Vagina (tissue), 2 donors: Measurements from ENCODE around the gene CLIP4. TPM values are rescaled to one million over a fixed set of nuclear protein-coding genes. Genes with fewer than 3 reads are reported as not detected.

Source experiments
- DNase-seq, 2 donors: peaks; one replicate each; pipeline ENCODE4 v3.0.0-alpha.2; 2017; ENCODE audit errors: extremely low spot score in 2 of 2
- H3K27ac ChIP-seq: fragments of 200-600 bp; sonication (generic); one replicate; pipeline ENCODE4 v1.5.1; 2019
- H3K27me3 ChIP-seq: fragments of 200-600 bp; sonication (generic); one replicate; pipeline ENCODE4 v1.5.1; 2019
- H3K36me3 ChIP-seq, 2 donors: fragments of 200-600 bp; sonication (generic); one replicate each; pipeline ENCODE4 v1.5.1; 2017 to 2019
- H3K4me1 ChIP-seq: fragments of 200-600 bp; sonication (generic); one replicate; pipeline ENCODE4 v1.5.1; 2019
- H3K4me3 ChIP-seq, 2 donors: fragments of 200-600 bp; sonication (generic); 1 replicate in 1 of 2; 2 replicates in 1 of 2; pipeline ENCODE4 v1.5.1; 2016 to 2019
- H3K9me3 ChIP-seq: fragments of 200-600 bp; sonication (generic); one replicate; pipeline ENCODE4 v1.5.1; 2019
- POLR2A ChIP-seq, 2 donors: fragments of 450-650 bp; IDR thresholded peaks; one replicate each; pipeline ENCODE4 v1.6.1; 2017; ENCODE audit warnings: antibody characterized with exemption in 2 of 2, mild to moderate bottlenecking in 2 of 2, moderate library complexity in 2 of 2
- POLR2AphosphoS5 ChIP-seq, 2 donors: sonication (generic); formaldehyde crosslinking; IDR thresholded peaks; one replicate each; pipeline ENCODE4 v1.9.0; 2017; ENCODE audit warnings: antibody characterized with exemption in 2 of 2, mild to moderate bottlenecking in 2 of 2, low read depth in 1 of 2; ENCODE audit not compliant: insufficient read depth in 1 of 2
- intact Hi-C: fragments of 100-400 bp; cut with DNase I; formaldehyde crosslinking; loops from one replicate; pipeline ENCODE4 v1.15.1; 2023
- total RNA-seq: library from RNA; depleted of rRNA; stranded (reverse); fragments of >200 nt; gene quantifications from one replicate; pipeline ENCODE4 v1.2.3, GENCODE V29; 2016
- TF ChIP-seq, protein P1 (sequence below), 3 experiments: fragments of 450-650 bp in 2 of 3; fragments of 200-600 bp in 1 of 3; sonication (generic) in 1 of 3; IDR thresholded peaks; one replicate each; pipeline ENCODE4 v1.5.1; 2017 to 2019; ENCODE audit warnings: antibody characterized with exemption in 3 of 3, mild to moderate bottlenecking in 2 of 3, moderate library complexity in 2 of 3

The CLIP4 gene
- total RNA-seq, 1 donor from 2014 or later, result 63.1 TPM

DNA sequence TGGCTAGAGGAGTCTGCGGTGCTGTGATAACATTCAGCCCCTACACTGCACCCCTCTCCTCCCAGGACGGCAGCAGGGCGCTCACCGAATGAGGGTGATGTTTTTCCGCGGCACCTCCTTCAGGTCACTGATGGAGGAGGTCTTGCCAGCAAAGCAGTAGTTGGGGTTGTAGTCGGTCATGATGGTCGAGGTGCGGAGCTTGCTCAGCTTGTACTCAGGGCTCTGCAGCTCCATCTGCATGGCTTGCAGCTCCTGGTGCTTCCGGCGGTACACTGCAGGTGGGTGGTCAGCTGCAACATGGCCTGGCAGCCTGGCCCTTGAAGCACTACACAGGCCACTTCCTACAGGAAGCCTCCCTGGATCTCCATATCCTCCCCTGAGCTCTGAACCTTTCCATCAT lies 108.0 kb downstream of the CLIP4 start:
- TF ChIP-seq, protein P1, sequence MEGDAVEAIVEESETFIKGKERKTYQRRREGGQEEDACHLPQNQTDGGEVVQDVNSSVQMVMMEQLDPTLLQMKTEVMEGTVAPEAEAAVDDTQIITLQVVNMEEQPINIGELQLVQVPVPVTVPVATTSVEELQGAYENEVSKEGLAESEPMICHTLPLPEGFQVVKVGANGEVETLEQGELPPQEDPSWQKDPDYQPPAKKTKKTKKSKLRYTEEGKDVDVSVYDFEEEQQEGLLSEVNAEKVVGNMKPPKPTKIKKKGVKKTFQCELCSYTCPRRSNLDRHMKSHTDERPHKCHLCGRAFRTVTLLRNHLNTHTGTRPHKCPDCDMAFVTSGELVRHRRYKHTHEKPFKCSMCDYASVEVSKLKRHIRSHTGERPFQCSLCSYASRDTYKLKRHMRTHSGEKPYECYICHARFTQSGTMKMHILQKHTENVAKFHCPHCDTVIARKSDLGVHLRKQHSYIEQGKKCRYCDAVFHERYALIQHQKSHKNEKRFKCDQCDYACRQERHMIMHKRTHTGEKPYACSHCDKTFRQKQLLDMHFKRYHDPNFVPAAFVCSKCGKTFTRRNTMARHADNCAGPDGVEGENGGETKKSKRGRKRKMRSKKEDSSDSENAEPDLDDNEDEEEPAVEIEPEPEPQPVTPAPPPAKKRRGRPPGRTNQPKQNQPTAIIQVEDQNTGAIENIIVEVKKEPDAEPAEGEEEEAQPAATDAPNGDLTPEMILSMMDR (IDR thresholded peaks at IDR 0.05), result no peak
- TF ChIP-seq POLR2A (IDR thresholded peaks at IDR 0.05) (no peak), POLR2AphosphoS5 (IDR thresholded peaks at IDR 0.05; ENCODE audit: insufficient read depth in 1 of 2, low read depth in 1 of 2) (no peak)
- Histone ChIP-seq H3K4me3 (no peak overlapping the region), H3K27me3 (no peaks in the 10 kb centered on the region), H3K27ac (no peak overlapping the region), H3K4me1 (peaks cover 20% of the 10 kb centered on the region), H3K36me3 (no peaks in the 10 kb centered on the region), H3K9me3 (no peaks in the 10 kb centered on the region)
- DNase-seq, result no peak
- intact Hi-C loops, result no loop called here

DNA sequence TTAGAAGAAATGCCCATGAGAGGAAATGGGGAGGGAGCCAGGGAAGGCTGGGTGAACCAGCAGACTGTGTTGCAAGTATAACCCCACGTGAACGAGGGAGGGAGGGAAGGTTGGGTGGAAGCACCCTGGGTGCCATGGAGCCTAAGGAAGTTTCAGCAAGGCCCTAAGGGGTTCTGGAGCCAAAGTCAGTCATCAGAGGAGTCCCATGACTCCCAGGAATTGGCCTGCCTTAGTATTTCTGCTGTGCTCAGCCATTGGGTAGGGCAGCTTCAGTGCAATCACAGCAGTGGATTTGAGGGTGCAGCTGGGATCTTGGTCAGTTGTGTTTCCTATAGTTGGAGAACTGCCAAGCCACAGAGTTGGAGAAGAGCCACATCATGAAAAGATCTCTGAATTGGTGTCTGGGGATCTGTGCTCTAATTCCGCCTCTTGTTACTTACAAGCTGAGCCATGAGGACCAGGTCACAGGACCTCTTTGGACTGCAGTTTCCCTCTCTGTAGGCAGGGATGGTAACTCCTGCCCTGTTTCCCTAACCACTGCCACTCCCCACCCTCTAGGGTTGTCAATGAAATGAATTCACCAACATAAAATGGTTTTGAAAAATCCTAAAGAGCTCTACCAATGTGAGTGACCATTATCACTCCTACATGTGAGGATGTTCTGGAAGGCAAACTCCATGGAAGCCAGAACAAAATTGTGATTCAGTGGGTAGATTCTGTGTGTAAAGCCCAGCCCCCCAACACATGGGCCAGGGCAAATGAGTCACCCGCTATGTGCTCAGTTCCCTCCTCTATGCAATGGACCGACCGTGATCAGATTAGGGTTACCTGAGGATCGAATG lies 108.9 kb downstream of the CLIP4 start:
- Histone ChIP-seq H3K4me1 (peaks cover 20% of the 10 kb centered on the region), H3K36me3 (no peaks in the 10 kb centered on the region), H3K27ac (no peak overlapping the region), H3K9me3 (no peaks in the 10 kb centered on the region), H3K4me3 (no peak overlapping the region), H3K27me3 (no peaks in the 10 kb centered on the region)
- DNase-seq, result no peak
- intact Hi-C loops, result no loop called here
- TF ChIP-seq, protein P1 (IDR thresholded peaks at IDR 0.05), result no peak
- no peak for TF ChIP-seq POLR2A (IDR thresholded peaks at IDR 0.05)
- TF ChIP-seq POLR2AphosphoS5 (IDR thresholded peaks at IDR 0.05; ENCODE audit: insufficient read depth in 1 of 2, low read depth in 1 of 2), result no peak

GRCh38 chr2:29224693-29225551 lies 109.7 kb downstream of the CLIP4 start:
- Histone ChIP-seq H3K27ac (no peak overlapping the region), H3K9me3 (no peaks in the 10 kb centered on the region), H3K4me3 (no peak overlapping the region), H3K27me3 (no peaks in the 10 kb centered on the region), H3K4me1 (peaks cover 20% of the 10 kb centered on the region), H3K36me3 (no peaks in the 10 kb centered on the region)
- intact Hi-C loops, result no loop called here
- TF ChIP-seq, protein P1 (IDR thresholded peaks at IDR 0.05), result no peak
- TF ChIP-seq POLR2AphosphoS5 (IDR thresholded peaks at IDR 0.05; ENCODE audit: insufficient read depth in 1 of 2, low read depth in 1 of 2) (no peak), POLR2A (IDR thresholded peaks at IDR 0.05) (no peak)
- DNase-seq, result no peak

DNA sequence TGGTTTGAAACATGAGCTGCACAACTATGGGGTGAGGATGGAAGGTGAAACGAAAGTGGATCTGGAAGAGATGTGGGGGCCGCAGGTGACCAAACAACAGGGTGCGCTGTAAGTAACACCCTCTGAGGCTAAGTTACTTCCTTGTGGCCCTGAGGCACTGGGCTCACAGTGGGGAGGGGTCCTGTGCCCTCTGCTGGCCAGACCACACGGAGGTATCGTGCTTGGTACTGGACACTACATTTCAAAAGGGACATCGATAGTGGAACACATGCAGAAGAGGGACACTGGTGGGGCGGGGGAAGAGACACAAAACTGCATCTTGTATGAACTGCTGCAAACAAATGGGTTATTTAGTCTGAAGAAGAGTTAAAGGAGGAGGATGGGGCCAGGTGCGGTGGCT lies 110.6 kb downstream of the CLIP4 start:
- H3K36me3 ChIP-seq, result no peaks in the 10 kb centered on the region
- no peak for DNase-seq
- H3K27me3 ChIP-seq, result no peaks in the 10 kb centered on the region
- TF ChIP-seq POLR2A (IDR thresholded peaks at IDR 0.05), result no peak
- no peak for TF ChIP-seq POLR2AphosphoS5 (IDR thresholded peaks at IDR 0.05; ENCODE audit: insufficient read depth in 1 of 2, low read depth in 1 of 2)
- TF ChIP-seq, protein P1 (IDR thresholded peaks at IDR 0.05), result no peak
- no peaks in the 10 kb centered on the region for H3K9me3 ChIP-seq
- intact Hi-C loops, result no loop called here
- no peak overlapping the region for H3K4me3 ChIP-seq
- H3K4me1 ChIP-seq, result peaks cover 20% of the 10 kb centered on the region
- H3K27ac ChIP-seq, result no peak overlapping the region
